Loucy (cell line): ENCODE results near the gene THADA.
A peak's percentile ranks its signal among the peaks of the same experiment; 100 is the strongest.
"Not testable (repeated sequence)": the region's sequence is repeated elsewhere in the genome, so short reads cannot be mapped to it uniquely, and the experiment has no call there.

Experiments used
- H2AFZ ChIP-seq: fragments of 200-600 bp; sonication (generic); 2 replicates; pipeline ENCODE4 v1.6.0; 2016; ENCODE audit warnings: antibody characterized with exemption, mild to moderate bottlenecking, low read length, moderate library complexity
- H3F3A ChIP-seq: fragments of 200-600 bp; 2 replicates; pipeline ENCODE4 v1.6.0; 2016; ENCODE audit warnings: antibody characterized with exemption, low read depth, mild to moderate bottlenecking
- H3K27me3 ChIP-seq: fragments of 200-600 bp; sonication (generic); 2 replicates; pipeline ENCODE4 v1.6.1; 2014; ENCODE audit warnings: low read length, mild to moderate bottlenecking; ENCODE audit not compliant: insufficient read depth, poor library complexity, severe bottlenecking
- H3K36me3 ChIP-seq: fragments of 200-600 bp; sonication (generic); 2 replicates; pipeline ENCODE4 v1.6.1; 2016; ENCODE audit warnings: low read length; ENCODE audit not compliant: insufficient read depth
- H3K4me1 ChIP-seq: fragments of 200-600 bp; sonication (generic); 2 replicates; pipeline ENCODE4 v1.5.1; 2014; ENCODE audit warnings: low read length, mild to moderate bottlenecking; ENCODE audit not compliant: insufficient read depth, poor library complexity, severe bottlenecking
- H3K4me2 ChIP-seq: fragments of 200-600 bp; sonication (generic); 2 replicates; pipeline ENCODE4 v1.6.0; 2014; ENCODE audit warnings: antibody characterized with exemption, low read length, low read depth, mild to moderate bottlenecking; ENCODE audit not compliant: poor library complexity, severe bottlenecking
- H3K4me3 ChIP-seq: fragments of 200-600 bp; sonication (generic); 2 replicates; pipeline ENCODE4 v1.5.1; 2014; ENCODE audit warnings: low read length, mild to moderate bottlenecking, mixed read lengths; ENCODE audit not compliant: poor library complexity, severe bottlenecking
- H3K79me2 ChIP-seq: fragments of 200-600 bp; sonication (generic); 2 replicates; pipeline ENCODE4 v1.6.1; 2014; ENCODE audit warnings: low read length; ENCODE audit not compliant: insufficient read depth
- H3K9ac ChIP-seq: fragments of 200-600 bp; sonication (generic); 2 replicates; pipeline ENCODE4 v1.6.0; 2014; ENCODE audit warnings: mild to moderate bottlenecking, low read depth, low read length, moderate library complexity; ENCODE audit not compliant: poor library complexity, severe bottlenecking
- H3K9me2 ChIP-seq: fragments of 200-600 bp; sonication (generic); replicated peaks from 2 replicates; pipeline ENCODE4 v1.6.1; 2016; ENCODE audit warnings: low read depth, low read length, mixed read lengths
- H3K9me3 ChIP-seq: fragments of 200-600 bp; sonication (generic); 2 replicates; pipeline ENCODE4 v1.6.1; 2014; ENCODE audit warnings: mild to moderate bottlenecking, antibody characterized with exemption, low read length, low read depth; ENCODE audit not compliant: insufficient read depth
- H4K20me1 ChIP-seq: fragments of 200-600 bp; sonication (generic); 2 replicates; pipeline ENCODE4 v1.6.0; 2014; ENCODE audit warnings: antibody characterized with exemption, low read length, mild to moderate bottlenecking; ENCODE audit not compliant: insufficient read depth, poor library complexity, severe bottlenecking
- CTCF ChIP-seq: fragments of 200-600 bp; sonication (generic); conservative IDR thresholded peaks from 2 replicates; pipeline ENCODE4 v1.5.1; 2014; ENCODE audit warnings: mild to moderate bottlenecking, antibody characterized with exemption, low read length
- EZH2phosphoT487 ChIP-seq: fragments of 200-600 bp; IDR thresholded peaks from 2 replicates; pipeline ENCODE4 v1.6.1; 2018; ENCODE audit warnings: antibody characterized with exemption, mild to moderate bottlenecking, moderate library complexity, borderline replicate concordance

Gene THADA

GRCh38 chr2:43553341-43553855 is 42.4 kb downstream of the THADA start:
- Histone ChIP-seq H3K27me3 (no peaks in the 10 kb centered on the region), H2AFZ (no peak overlapping the region), H3K9me3 (no peaks in the 10 kb centered on the region), H3K4me1 (no peaks in the 10 kb centered on the region), H4K20me1 (no peaks in the 10 kb centered on the region), H3K4me3 (no peak overlapping the region), H3K4me2 (no peak overlapping the region), H3K9me2 (no peaks in the 10 kb centered on the region), H3K79me2 (no peaks in the 10 kb centered on the region), H3K9ac (no peak overlapping the region), H3K36me3 (peaks cover 9% of the 10 kb centered on the region; the same call in 1 of the 2 replicates), H3F3A (no peaks in the 10 kb centered on the region)
- TF ChIP-seq EZH2phosphoT487 (no peak), CTCF (no peak)

GRCh38 chr2:43551990-43552389 is 43.8 kb downstream of the THADA start:
- Histone ChIP-seq H3K4me1 (no peaks in the 10 kb centered on the region), H3K9ac (no peak overlapping the region), H3K4me2 (no peak overlapping the region), H3K4me3 (no peak overlapping the region), H3F3A (no peaks in the 10 kb centered on the region), H4K20me1 (no peaks in the 10 kb centered on the region), H3K36me3 (peaks cover 9% of the 10 kb centered on the region; the same call in 1 of the 2 replicates), H3K27me3 (no peaks in the 10 kb centered on the region), H3K9me3 (no peaks in the 10 kb centered on the region), H3K9me2 (no peaks in the 10 kb centered on the region), H3K79me2 (no peaks in the 10 kb centered on the region), H2AFZ (no peak overlapping the region)
- TF ChIP-seq EZH2phosphoT487 (no peak), CTCF (no peak)

- not testable (repeated sequence) for H3K4me1 ChIP-seq, H3K36me3 ChIP-seq, H3K4me3 ChIP-seq, H3K27me3 ChIP-seq, H3K79me2 ChIP-seq, H3K4me2 ChIP-seq, H3K9me2 ChIP-seq, H2AFZ ChIP-seq, H3K9me3 ChIP-seq, H4K20me1 ChIP-seq, H3F3A ChIP-seq, H3K9ac ChIP-seq
These were observed 47.5 kb downstream of the THADA start for GRCh38 chr2:43548381-43548780.

GRCh38 chr2:43542285-43542933 is 53.4 kb downstream of the THADA start:
- H3K9ac ChIP-seq, result no peak overlapping the region
- H3K9me2 ChIP-seq, result no peaks in the 10 kb centered on the region
- no peak overlapping the region for H3K4me3 ChIP-seq
- H3K36me3 ChIP-seq, result no peaks in the 10 kb centered on the region
- TF ChIP-seq EZH2phosphoT487, result no peak
- TF ChIP-seq CTCF, result peak; percentile 68
- H3K4me2 ChIP-seq, result no peak overlapping the region
- H4K20me1 ChIP-seq, result no peaks in the 10 kb centered on the region
- H3K4me1 ChIP-seq, result peaks cover 8% of the 10 kb centered on the region
- no peaks in the 10 kb centered on the region for H3K79me2 ChIP-seq
- no peaks in the 10 kb centered on the region for H3K27me3 ChIP-seq
- no peaks in the 10 kb centered on the region for H3K9me3 ChIP-seq
- H3F3A ChIP-seq, result 0 out of 2 replicates have a peak, but pooled peaks cover 3% of the 10 kb centered on the region
- no peak overlapping the region for H2AFZ ChIP-seq
